Large intestine (tissue), 1 donor: Measurements from ENCODE around the gene SEPTIN5. TPM values are rescaled to one million over a fixed set of nuclear protein-coding genes. Genes with fewer than 3 reads are reported as not detected.

Experiments used
- polyA plus RNA-seq: library from polyadenylated mRNA; unstranded; fragments of 120-200 nt; gene quantifications from one replicate; pipeline ENCODE4 v1.2.1, GENCODE V29; 2013

SEPTIN5 gene
- polyA plus RNA-seq, 1 donor: 24.9 TPM

Other genes with a start within 250 kb of the SEPTIN5 start
- 51.1 TPM for gene UFD1, start 235.3 kb upstream of the SEPTIN5 start, polyA plus RNA-seq
- 8.7 TPM for gene CDC45, start 234.6 kb upstream of the SEPTIN5 start, polyA plus RNA-seq
- 12.4 TPM for gene CLDN5, start 190.1 kb upstream of the SEPTIN5 start, polyA plus RNA-seq
- gene GP1BB, start 9.0 kb downstream of the SEPTIN5 start, polyA plus RNA-seq: 4.4 TPM
- 2.4 TPM for gene TBX1, start 46.3 kb downstream of the SEPTIN5 start, polyA plus RNA-seq
- 4.4 TPM for gene GNB1L, start 140.4 kb downstream of the SEPTIN5 start, polyA plus RNA-seq
- gene RTL10, start 140.4 kb downstream of the SEPTIN5 start, polyA plus RNA-seq: 19.5 TPM
- 182 TPM for gene COMT, start 227.3 kb downstream of the SEPTIN5 start, polyA plus RNA-seq
- 22.5 TPM for gene TXNRD2, start 227.3 kb downstream of the SEPTIN5 start, polyA plus RNA-seq